ENCODE measurements around the gene IGFBP4.

IGFBP4 gene

DNA sequence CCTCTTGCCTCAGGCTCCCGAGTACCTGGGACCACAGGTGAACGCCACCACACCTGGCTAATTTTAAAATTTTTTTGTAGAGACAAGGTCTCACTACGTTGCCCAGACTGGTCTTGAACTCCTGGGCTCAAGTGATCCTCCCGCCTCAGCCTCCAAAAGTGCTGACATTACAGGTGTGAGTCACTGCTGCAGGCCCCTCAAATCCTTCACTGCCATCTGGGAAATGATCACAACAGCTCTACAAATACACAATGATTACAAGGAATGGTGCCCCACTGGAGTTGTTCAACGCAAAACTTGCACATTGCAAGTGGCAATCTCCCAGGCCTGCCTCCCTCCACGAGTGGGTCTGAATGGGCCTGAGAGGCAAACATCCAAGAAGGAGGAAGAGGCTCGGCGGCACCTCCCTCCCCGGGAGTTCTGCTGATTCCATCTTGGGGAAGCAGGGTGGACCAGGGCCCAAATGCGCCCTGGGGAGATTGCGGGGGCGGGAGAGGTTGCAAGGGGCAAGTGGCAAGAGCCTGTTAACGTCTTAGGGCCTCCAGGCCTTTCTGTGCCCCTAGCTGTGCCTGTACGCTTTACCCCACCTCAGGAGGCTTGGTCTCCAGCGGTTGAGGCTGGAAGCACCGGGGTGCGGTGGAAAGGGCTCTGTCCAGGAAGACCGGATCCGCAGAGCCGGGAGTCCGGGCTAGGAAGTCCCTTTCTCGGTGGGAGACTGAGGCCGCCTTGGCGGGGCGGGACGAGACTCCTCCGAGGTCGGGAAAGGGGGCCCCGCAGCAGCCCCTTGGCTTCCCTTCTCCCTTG is 656 bp upstream of the IGFBP4 start:
- TF ChIP-seq, protein P1, sequence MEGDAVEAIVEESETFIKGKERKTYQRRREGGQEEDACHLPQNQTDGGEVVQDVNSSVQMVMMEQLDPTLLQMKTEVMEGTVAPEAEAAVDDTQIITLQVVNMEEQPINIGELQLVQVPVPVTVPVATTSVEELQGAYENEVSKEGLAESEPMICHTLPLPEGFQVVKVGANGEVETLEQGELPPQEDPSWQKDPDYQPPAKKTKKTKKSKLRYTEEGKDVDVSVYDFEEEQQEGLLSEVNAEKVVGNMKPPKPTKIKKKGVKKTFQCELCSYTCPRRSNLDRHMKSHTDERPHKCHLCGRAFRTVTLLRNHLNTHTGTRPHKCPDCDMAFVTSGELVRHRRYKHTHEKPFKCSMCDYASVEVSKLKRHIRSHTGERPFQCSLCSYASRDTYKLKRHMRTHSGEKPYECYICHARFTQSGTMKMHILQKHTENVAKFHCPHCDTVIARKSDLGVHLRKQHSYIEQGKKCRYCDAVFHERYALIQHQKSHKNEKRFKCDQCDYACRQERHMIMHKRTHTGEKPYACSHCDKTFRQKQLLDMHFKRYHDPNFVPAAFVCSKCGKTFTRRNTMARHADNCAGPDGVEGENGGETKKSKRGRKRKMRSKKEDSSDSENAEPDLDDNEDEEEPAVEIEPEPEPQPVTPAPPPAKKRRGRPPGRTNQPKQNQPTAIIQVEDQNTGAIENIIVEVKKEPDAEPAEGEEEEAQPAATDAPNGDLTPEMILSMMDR (IDR thresholded peaks at IDR 0.05): no peak
- Histone ChIP-seq H3K27ac (peak overlapping the region; percentile 94 to 97), H3K4me3 (peak overlapping the region; percentile 83)
- DNase-seq (ENCODE audit: low spot score): no peak

DNA sequence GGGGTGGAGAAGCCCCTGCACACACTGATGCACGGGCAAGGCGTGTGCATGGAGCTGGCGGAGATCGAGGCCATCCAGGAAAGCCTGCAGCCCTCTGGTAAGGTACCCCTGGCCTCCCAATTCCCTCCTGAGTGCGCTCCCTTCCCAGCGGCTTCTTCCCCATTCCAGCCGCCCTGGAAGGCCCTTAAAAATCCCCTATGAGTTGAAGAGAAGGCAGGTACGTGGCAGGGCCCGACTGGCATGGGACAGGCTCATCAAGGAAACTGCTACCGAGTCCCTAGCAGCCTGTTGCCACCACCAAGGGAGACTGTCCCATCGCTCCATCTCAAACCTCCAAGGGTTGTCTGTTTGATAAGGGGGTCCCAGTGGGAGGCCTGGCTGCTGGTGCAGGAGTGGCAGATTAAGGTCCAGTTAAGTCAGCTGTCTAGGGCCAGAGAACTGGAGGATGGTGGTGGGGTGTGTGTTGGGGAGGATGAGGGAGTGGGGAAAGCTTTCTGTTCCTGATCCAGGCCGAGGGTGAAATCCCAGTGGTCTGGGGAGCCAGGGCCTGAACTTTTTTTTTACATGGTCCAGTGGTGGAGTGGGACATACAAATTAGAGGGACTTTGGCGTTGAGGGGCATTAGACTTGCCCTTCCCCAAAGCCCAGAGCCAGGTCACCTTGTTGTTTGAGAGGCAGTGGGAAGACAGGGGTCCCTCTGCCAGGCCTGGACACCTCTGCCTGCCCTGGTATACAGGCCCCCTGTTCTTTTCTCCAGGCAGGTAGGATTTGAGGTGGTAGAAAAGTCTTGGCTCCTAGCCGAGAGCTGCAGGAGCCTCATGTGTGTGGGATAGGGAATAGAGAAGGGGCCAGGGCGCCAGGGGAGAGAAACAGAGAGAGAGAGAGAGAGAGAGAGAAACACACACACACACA is 994 bp downstream of the IGFBP4 start:
- DNase-seq (ENCODE audit: low spot score): no peak
- Histone ChIP-seq H3K4me3 (peak overlapping the region; percentile 83), H3K27ac (peak overlapping the region; percentile 94 to 97)
- TF ChIP-seq, protein P1 (IDR thresholded peaks at IDR 0.05): no peak

DNA sequence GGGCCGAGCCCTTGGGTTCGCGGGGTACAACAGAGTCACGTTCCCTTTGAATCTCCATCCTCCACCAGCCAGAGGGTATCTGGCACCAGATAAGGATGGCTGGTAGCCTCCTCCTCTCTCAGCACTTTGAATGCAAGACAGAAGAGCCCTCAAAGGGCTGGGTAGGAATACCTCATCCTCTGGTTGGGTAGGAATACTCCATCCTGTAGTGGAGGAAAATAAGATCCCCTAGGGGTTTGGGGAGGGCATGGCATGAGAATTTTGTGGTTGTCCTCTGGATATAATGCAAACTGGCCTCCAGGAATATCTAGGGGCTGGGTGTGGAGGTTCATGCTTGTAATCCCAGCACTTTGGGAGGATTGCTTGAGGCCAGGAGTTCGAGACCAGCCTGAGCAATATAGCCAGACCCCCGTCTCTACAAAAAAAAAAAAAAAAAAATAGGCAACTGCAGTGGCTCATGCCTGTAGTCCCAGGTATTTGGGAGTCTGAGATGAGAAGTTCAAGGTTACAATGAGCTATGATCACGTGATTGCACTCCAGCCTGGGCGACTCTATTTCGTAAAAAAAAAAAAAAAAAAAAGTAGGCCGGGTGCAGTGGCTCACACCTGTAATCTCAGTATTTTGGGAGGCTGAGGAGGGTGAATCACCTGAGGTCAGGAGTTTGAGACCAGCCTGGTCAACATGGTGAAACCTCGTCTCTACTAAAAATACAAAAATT is 2.7 kb downstream of the IGFBP4 start:
- TF ChIP-seq, protein P1 (IDR thresholded peaks at IDR 0.05): no peak
- peak overlapping the region; percentile 83 for H3K4me3 ChIP-seq
- DNase-seq (ENCODE audit: low spot score): no peak
- peak overlapping the region; percentile 94 to 97 for H3K27ac ChIP-seq

DNA sequence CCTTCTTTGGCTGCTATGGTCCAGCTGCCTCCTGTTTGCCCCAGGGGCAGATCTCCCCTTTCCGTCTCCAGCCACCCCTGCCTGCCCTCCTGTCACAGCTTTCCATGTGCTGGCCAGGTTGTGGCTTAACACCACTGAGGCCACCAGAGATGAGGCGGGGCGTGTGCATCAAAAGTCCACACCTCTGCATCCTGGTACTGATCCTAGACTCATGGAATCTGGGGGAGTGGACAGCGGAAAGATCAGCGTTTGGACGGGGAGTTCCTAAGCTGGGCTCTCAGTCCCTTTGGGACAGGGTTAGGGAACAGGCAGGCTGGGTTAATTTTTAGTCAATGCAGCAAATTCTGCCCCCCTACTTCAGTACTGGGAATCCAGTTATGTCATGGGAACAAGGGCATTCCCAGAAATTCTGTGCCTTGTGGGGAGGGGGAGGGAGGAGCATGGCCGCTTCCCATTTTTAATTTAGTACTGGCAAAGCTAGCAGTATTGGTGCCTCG is 3.9 kb downstream of the IGFBP4 start:
- Histone ChIP-seq H3K27ac (peak overlapping the region; percentile 63 to 83), H3K4me3 (peak overlapping the region; percentile 64)
- DNase-seq (ENCODE audit: low spot score): no peak
- TF ChIP-seq, protein P1 (IDR thresholded peaks at IDR 0.05): no peak

- H3K27ac ChIP-seq: peak overlapping the region; percentile 63 to 83
- peak overlapping the region; percentile 64 for H3K4me3 ChIP-seq
- DNase-seq (ENCODE audit: low spot score): no peak
- TF ChIP-seq, protein P1 (IDR thresholded peaks at IDR 0.05): no peak
These were observed 4.6 kb downstream of the IGFBP4 start for GRCh38 chr17:40447806-40448205.

DNA sequence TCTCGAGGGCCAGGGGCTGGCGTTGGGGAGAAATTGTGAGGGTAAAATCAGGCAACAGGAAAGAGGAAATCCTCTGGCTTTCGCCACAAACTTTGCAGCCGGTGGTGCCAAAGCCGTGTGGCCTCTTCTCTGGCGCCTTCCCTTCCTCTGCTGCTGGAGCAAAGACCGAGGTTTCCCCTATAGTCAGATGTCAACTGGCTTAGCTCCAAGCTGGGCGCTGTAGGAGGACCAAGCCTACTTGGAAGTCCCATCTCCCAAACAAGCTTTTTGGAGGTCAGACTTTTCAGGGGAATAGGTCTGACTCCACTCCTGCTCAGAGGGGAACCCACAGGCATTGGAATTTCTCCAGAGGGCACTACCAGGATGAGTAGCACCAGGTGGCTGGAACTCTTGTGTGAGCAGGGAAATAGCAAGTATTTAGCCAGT is 5.0 kb downstream of the IGFBP4 start:
- TF ChIP-seq, protein P1 (IDR thresholded peaks at IDR 0.05): no peak
- H3K27ac ChIP-seq: peak overlapping the region; percentile 63 to 83
- peak overlapping the region; percentile 64 for H3K4me3 ChIP-seq
- no peak for DNase-seq (ENCODE audit: low spot score)

Measured in coronary artery (tissue), 2 donors.